ENCODE results near the gene DPP8.

DPP8 gene

GRCh38 chr15:65423976-65424679, 93.4 kb downstream of the DPP8 start:
- no peak for DNase-seq

- DNase-seq = no peak
Observed at GRCh38 chr15:65423150-65423975, 94.1 kb downstream of the DPP8 start.

- DNase-seq = peak in 8 of 14 donors; percentile 13 to 80 (median 52)
Observed at GRCh38 chr15:65421360-65422215, 95.9 kb downstream of the DPP8 start.

GRCh38 chr15:65420975-65421359, 96.5 kb downstream of the DPP8 start:
- no peak for DNase-seq

GRCh38 chr15:65418596-65418995, 98.9 kb downstream of the DPP8 start:
- DNase-seq = no peak

- peak in 7 of 14 donors; percentile 8 to 59 (median 28) for DNase-seq
Observed at GRCh38 chr15:65416845-65417416, 100.6 kb downstream of the DPP8 start.

- DNase-seq = peak in 8 of 14 donors; percentile 15 to 57 (median 30)
Observed at GRCh38 chr15:65414841-65415621, 102.5 kb downstream of the DPP8 start.

- no peak for DNase-seq
Observed at GRCh38 chr15:65413760-65414144, 103.7 kb downstream of the DPP8 start.

- DNase-seq = no peak
Observed at GRCh38 chr15:65413051-65413759, 104.3 kb downstream of the DPP8 start.

- DNase-seq = no peak
Observed at GRCh38 chr15:65412556-65412955, 104.9 kb downstream of the DPP8 start.

- no peak for DNase-seq
Observed at GRCh38 chr15:65411465-65412071, 105.9 kb downstream of the DPP8 start.

GRCh38 chr15:65410972-65411371, 106.5 kb downstream of the DPP8 start:
- DNase-seq = no peak

- DNase-seq = no peak
Observed at GRCh38 chr15:65410036-65410435, 107.5 kb downstream of the DPP8 start.

GRCh38 chr15:65409036-65409631, 108.4 kb downstream of the DPP8 start:
- DNase-seq = no peak

- DNase-seq = no peak
Observed at GRCh38 chr15:65408324-65409035, 109.0 kb downstream of the DPP8 start.

GRCh38 chr15:65406424-65407000, 111.0 kb downstream of the DPP8 start:
- DNase-seq = no peak

- DNase-seq = no peak
Observed at GRCh38 chr15:65405791-65406423, 111.6 kb downstream of the DPP8 start.

GRCh38 chr15:65404186-65404872, 113.2 kb downstream of the DPP8 start:
- no peak for DNase-seq

All from C1 segment of cervical spinal cord (tissue), 14 donors.